ENCODE measurements around the gene DZIP3. TPM values are rescaled to one million over a fixed set of nuclear protein-coding genes. Genes with fewer than 3 reads are reported as not detected.

Gene DZIP3
- polyA plus RNA-seq, 3 donors, result 0.92 to 1.2 (median 1.1) TPM

DNA sequence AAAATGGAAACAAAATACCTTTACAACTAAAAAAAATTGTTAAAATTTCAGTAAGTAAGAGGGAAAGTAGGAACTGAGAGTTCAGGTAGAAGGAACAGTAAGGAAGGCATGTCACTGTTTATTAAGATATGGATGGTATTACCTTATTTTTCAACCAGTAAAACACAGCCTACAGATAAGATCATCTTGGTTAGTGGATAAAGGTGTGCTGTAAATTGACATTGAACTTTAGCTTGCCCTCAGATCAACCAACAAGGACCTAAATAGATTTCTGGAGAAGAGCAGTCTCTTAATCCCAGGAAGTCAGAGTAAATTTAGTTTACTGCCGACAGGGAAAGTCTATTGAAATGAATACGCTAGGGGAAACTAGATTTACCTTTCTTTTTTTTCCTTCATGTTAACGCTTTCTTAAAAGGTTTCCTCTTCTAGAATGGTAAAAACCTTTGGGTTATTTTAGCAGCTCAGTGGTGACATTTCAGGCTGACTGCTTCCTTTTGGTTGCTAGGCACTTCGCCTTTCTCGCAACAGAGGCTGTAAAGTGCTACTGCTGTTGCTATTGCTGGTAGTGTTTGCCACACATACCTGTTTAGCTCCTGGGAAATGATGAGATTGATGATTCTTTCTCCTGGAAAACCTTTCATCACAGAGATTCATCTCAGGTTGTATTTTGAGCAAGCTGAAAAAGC lies 12.9 kb downstream of the DZIP3 start:
- no peaks in the 10 kb centered on the region for H3K27me3 ChIP-seq (ENCODE audit: control insufficient read depth in 2 of 2, insufficient read depth in 2 of 2, low read length in 2 of 2)

DNA sequence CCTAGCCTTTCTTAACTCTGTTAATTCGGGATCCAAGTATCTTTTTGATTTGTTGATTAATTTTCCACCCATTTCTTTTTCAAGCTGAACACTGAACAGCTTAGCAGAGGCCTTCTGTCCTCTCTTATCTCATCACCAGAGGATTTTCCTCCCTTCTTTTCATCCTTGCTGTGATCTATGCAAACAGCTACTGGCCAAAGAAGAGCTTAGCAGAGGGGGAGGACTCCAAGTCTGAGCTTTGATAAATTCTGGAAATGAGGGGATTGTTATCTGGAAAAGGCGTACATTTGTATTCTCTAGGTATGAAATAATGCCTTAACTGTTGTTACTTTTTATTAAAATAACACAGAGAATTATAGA lies 13.4 kb downstream of the DZIP3 start:
- H3K9me3 Mint-ChIP-seq, result peaks cover 0 to 8% (median 2%) of the 10 kb centered on the region in 7 donors
- no peak overlapping the region for H2AFZ ChIP-seq (ENCODE audit: insufficient read depth, low read depth, low read length, poor library complexity, severe bottlenecking)
- H3K4me3 ChIP-seq (replicated peaks in 1 of 3; ENCODE audit: low read depth in 2 of 3, low read length in 3 of 3), result no peak overlapping the region
- no CpG with 5 or more reads among the region's 2 CpGs for WGBS (ENCODE audit: insufficient coverage)
- H3K27me3 ChIP-seq (ENCODE audit: control insufficient read depth in 2 of 2, insufficient read depth in 2 of 2, low read length in 2 of 2), result no peaks in the 10 kb centered on the region
- H3K4me1 ChIP-seq (ENCODE audit: control insufficient read depth in 1 of 2, insufficient read depth in 2 of 2, low read length in 2 of 2), result no peaks in the 10 kb centered on the region
- no peak overlapping the region for H3K9ac ChIP-seq (ENCODE audit: insufficient read depth, low read length, poor library complexity, severe bottlenecking)
- intact Hi-C loops (cut with micrococcal nuclease), result no loop called here
- no peaks in the 10 kb centered on the region for H3K9me3 ChIP-seq (replicated peaks in 1 of 2; ENCODE audit: control insufficient read depth in 1 of 2, insufficient read depth in 1 of 2, low read length in 2 of 2)
- H3K4me1 Mint-ChIP-seq, result peaks cover 12% of the 10 kb centered on the region
- H3K36me3 ChIP-seq (replicated peaks in 1 of 2; ENCODE audit: control insufficient read depth in 1 of 2, insufficient read depth in 2 of 2, low read length in 2 of 2), result no peaks in the 10 kb centered on the region
- DNase-seq, result no peak
- H3K36me3 Mint-ChIP-seq, result peaks cover 0 to 1% of the 10 kb centered on the region in 2 donors
- H3K27me3 Mint-ChIP-seq (ENCODE audit: low read depth in 3 of 3), result peaks cover 0 to 2% (median 0%) of the 10 kb centered on the region in 3 donors
- TF ChIP-seq CTCF (IDR thresholded peaks at IDR 0.05), result no peak
- peak overlapping the region in 1 of 7 donors; percentile 80 for H3K27ac Mint-ChIP-seq
- no peak overlapping the region for H3K4me3 Mint-ChIP-seq
- no peaks in the 10 kb centered on the region for H4K20me1 ChIP-seq (ENCODE audit: insufficient read depth, low read length)
- no peak overlapping the region for H3K27ac ChIP-seq (ENCODE audit: low read depth in 1 of 2, low read length in 2 of 2)
- no peak overlapping the region for H3K4me2 ChIP-seq (replicated peaks; ENCODE audit: extremely low read depth, low read length, poor library complexity, severe bottlenecking)
- no peaks in the 10 kb centered on the region for H3K79me2 ChIP-seq (ENCODE audit: insufficient read depth, low read length)

More for the DNA sequence above, 12.9 kb downstream of the DZIP3 start:
- Mint-ChIP-seq H3K27ac (peak overlapping the region in 1 of 7 donors; percentile 80), H3K36me3 (peaks cover 0 to 1% of the 10 kb centered on the region in 2 donors), H3K27me3 (ENCODE audit: low read depth in 3 of 3) (peaks cover 0 to 2% (median 0%) of the 10 kb centered on the region in 3 donors), H3K9me3 (peaks cover 0 to 8% (median 2%) of the 10 kb centered on the region in 7 donors), H3K4me1 (peaks cover 12% of the 10 kb centered on the region), H3K4me3 (no peak overlapping the region)
- 31% methylated on average over 2 of the region's 5 CpGs for WGBS (ENCODE audit: insufficient coverage)
- intact Hi-C loops (cut with micrococcal nuclease), result no loop called here
- Histone ChIP-seq H2AFZ (ENCODE audit: insufficient read depth, low read depth, low read length, poor library complexity, severe bottlenecking) (no peak overlapping the region), H3K9me3 (replicated peaks in 1 of 2; ENCODE audit: control insufficient read depth in 1 of 2, insufficient read depth in 1 of 2, low read length in 2 of 2) (no peaks in the 10 kb centered on the region), H3K79me2 (ENCODE audit: insufficient read depth, low read length) (no peaks in the 10 kb centered on the region), H3K4me1 (ENCODE audit: control insufficient read depth in 1 of 2, insufficient read depth in 2 of 2, low read length in 2 of 2) (peaks cover 0 to 2% of the 10 kb centered on the region in 2 donors), H3K36me3 (replicated peaks in 1 of 2; ENCODE audit: control insufficient read depth in 1 of 2, insufficient read depth in 2 of 2, low read length in 2 of 2) (no peaks in the 10 kb centered on the region), H3K9ac (ENCODE audit: insufficient read depth, low read length, poor library complexity, severe bottlenecking) (no peak overlapping the region), H3K4me2 (replicated peaks; ENCODE audit: extremely low read depth, low read length, poor library complexity, severe bottlenecking) (no peak overlapping the region), H4K20me1 (ENCODE audit: insufficient read depth, low read length) (no peaks in the 10 kb centered on the region), H3K27ac (ENCODE audit: low read depth in 1 of 2, low read length in 2 of 2) (no peak overlapping the region), H3K4me3 (replicated peaks in 1 of 3; ENCODE audit: low read depth in 2 of 3, low read length in 3 of 3) (no peak overlapping the region)
- TF ChIP-seq CTCF (IDR thresholded peaks at IDR 0.05), result no peak
- no peak for DNase-seq

Data from CD14-positive monocyte (primary cell).